Spleen (tissue), 11 donors: Measurements from ENCODE around the gene SEC14L3. TPM values are rescaled to one million over a fixed set of nuclear protein-coding genes. Genes with fewer than 3 reads are reported as not detected.

Experiments
- DNase-seq: peaks from one replicate; pipeline ENCODE4 v3.0.0-alpha.2; 2020
- H3K27ac ChIP-seq, 8 donors: fragments of 200-600 bp; sonication (generic) in 7 of 8; 1 replicate in 4 of 8; 2 replicates in 4 of 8; pipeline versions ENCODE4 v1.5.0 to v1.8.0; 2016 to 2021; ENCODE audit warnings: inconsistent platforms in 4 of 8, mild to moderate bottlenecking in 4 of 8, moderate library complexity in 1 of 8
- H3K27me3 ChIP-seq, 7 donors: fragments of 200-600 bp; sonication (generic) in 6 of 7; replicated peaks in 1 of 7; 1 replicate in 4 of 7; 2 replicates in 3 of 7; pipeline versions ENCODE4 v1.5.0 to v1.8.0; 2016 to 2021; ENCODE audit warnings: inconsistent platforms in 3 of 7, mild to moderate bottlenecking in 1 of 7
- H3K36me3 ChIP-seq, 6 donors: fragments of 200-600 bp; sonication (generic) in 5 of 6; 1 replicate in 4 of 6; 2 replicates in 2 of 6; pipeline versions ENCODE4 v1.5.0 to v1.8.0; 2016 to 2021; ENCODE audit warnings: inconsistent platforms in 2 of 6
- H3K4me1 ChIP-seq, 6 donors: fragments of 200-600 bp; sonication (generic) in 5 of 6; 1 replicate in 3 of 6; 2 replicates in 3 of 6; pipeline versions ENCODE4 v1.5.0 to v1.8.0; 2016 to 2021; ENCODE audit warnings: inconsistent platforms in 3 of 6
- H3K4me3 ChIP-seq, 8 donors: fragments of 200-600 bp; sonication (generic) in 7 of 8; 1 replicate in 4 of 8; 2 replicates in 4 of 8; pipeline versions ENCODE4 v1.5.0 to v1.8.0; 2016 to 2021; ENCODE audit warnings: inconsistent platforms in 4 of 8, mild to moderate bottlenecking in 4 of 8, moderate library complexity in 2 of 8
- H3K9me3 ChIP-seq, 8 donors: fragments of 200-600 bp; sonication (generic) in 7 of 8; 1 replicate in 4 of 8; 2 replicates in 4 of 8; pipeline versions ENCODE4 v1.5.0 to v1.8.0; 2016 to 2021; ENCODE audit warnings: inconsistent platforms in 4 of 8
- CTCF ChIP-seq, 11 experiments: fragments of 200-600 bp in 7 of 11; fragments of 450-650 bp in 4 of 11; sonication (generic) in 4 of 11; IDR thresholded peaks in 8 of 11; conservative IDR thresholded peaks in 3 of 11; 1 replicate in 7 of 11; 2 replicates in 4 of 11; pipeline versions ENCODE4 v1.4.0 to v1.8.0; 2016 to 2021; ENCODE audit warnings: antibody characterized with exemption in 11 of 11, inconsistent platforms in 4 of 11, mild to moderate bottlenecking in 1 of 11
- POLR2A ChIP-seq, 3 donors: fragments of 450-650 bp; IDR thresholded peaks; one replicate each; pipeline ENCODE4 v1.5.1; 2017; ENCODE audit warnings: antibody characterized with exemption in 3 of 3, mild to moderate bottlenecking in 1 of 3
- POLR2AphosphoS5 ChIP-seq, 3 donors: sonication (generic); formaldehyde crosslinking; IDR thresholded peaks; one replicate each; pipeline ENCODE4 v1.5.1; 2017; ENCODE audit warnings: antibody characterized with exemption in 3 of 3
- WGBS, 5 donors: extraction: QIAGEN DNeasy Blood & Tissue Kit in 3 of 5; methylation state at CpG; one replicate each; pipeline versions ENCODE4 v1.1.5 to v1.1.7; 2013 to 2018; 5-methylcytosine and 5-hydroxymethylcytosine counted together
- intact Hi-C: fragments of 100-400 bp; cut with DNase I; formaldehyde crosslinking; loops from one replicate; pipeline ENCODE4 v1.15.0; 2023; ENCODE audit warnings: low total_unique reads
- polyA plus RNA-seq, 3 donors: library from polyadenylated mRNA; stranded (reverse); fragments of 200-250 nt; gene quantifications; one replicate each; pipeline ENCODE4 v1.2.1, GENCODE V29; 2013
- total RNA-seq, 7 donors: library from RNA; depleted of rRNA in 3 of 7; stranded (reverse); fragments of >200 nt in 3 of 7; fragmentation: NEBNext Ultra II Directional in 4 of 7; extraction: Animal tissue kit (Norgen Biotek cat#: 25700) in 4 of 7; gene quantifications; one replicate each; pipeline versions ENCODE4 v1.1.0 to v1.2.1, GENCODE V29; 2016 to 2021
- donor health status: healthy with polysubstance abuse.
- donor health status: DM: no; HTN: no; CAD: no; lungs with moderate emphysema.
- donor health status: DM: no; HTN: no; CAD: no.
- donor health status: Bipolar disorder and iron deficiency.
- donor health status: healthy.
- donor health status: DM: no; HTN: no; CAD: no.
- donor health status: DM: yes; HTN: yes; CAD: no.

SEC14L3 gene
- total and polyA plus RNA-seq, 10 donors: not detected

- H3K9me3 ChIP-seq: peaks cover 0 to 9% (median 2%) of the 10 kb centered on the region in 8 donors
- 55 to 98% (median 91%) methylated on average over 5 of the region's 5 CpGs for WGBS, 5 donors
- intact Hi-C loops: no loop called here
- TF ChIP-seq POLR2AphosphoS5 (IDR thresholded peaks at IDR 0.05) (no peak), POLR2A (IDR thresholded peaks at IDR 0.05) (no peak), CTCF (IDR thresholded peaks at IDR 0.05 in 8 of 11, conservative IDR thresholded peaks at IDR 0.05 in 3 of 11) (no peak)
- peaks cover 0 to 55% (median 14%) of the 10 kb centered on the region in 7 donors for H3K27me3 ChIP-seq
- DNase-seq: no peak
- H3K4me3 ChIP-seq: no peak overlapping the region
- no peak overlapping the region for H3K27ac ChIP-seq
- no peaks in the 10 kb centered on the region for H3K36me3 ChIP-seq
- peaks cover 0 to 8% (median 0%) of the 10 kb centered on the region in 6 donors for H3K4me1 ChIP-seq
These were observed 36.4 kb upstream of the SEC14L3 start for GRCh38 chr22:30508216-30508615.

DNA sequence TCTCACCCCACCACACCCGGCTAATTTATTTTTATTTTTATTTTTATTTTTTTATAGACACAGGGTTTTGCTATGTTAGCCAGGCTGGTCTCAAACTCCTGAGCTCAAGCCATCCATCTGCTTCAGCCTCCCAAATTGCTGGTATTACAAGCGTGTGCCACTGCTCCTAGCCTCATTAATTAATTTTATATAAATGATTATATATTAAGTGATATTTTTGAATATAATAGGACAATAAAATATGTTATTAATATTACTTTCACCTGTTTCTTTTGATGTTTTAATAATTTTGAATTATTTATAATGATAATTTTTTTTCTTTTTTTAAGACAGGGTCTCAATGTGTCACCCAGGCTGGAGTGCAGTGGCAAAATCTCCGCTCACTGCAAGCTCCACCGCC lies 35.9 kb upstream of the SEC14L3 start:
- DNase-seq: no peak
- H3K27me3 ChIP-seq: peaks cover 0 to 61% (median 14%) of the 10 kb centered on the region in 7 donors
- intact Hi-C loops: no loop called here
- H3K4me1 ChIP-seq: peaks cover 0 to 8% (median 0%) of the 10 kb centered on the region in 6 donors
- H3K27ac ChIP-seq: no peak overlapping the region
- H3K9me3 ChIP-seq: peaks cover 0 to 9% (median 2%) of the 10 kb centered on the region in 8 donors
- TF ChIP-seq POLR2A (IDR thresholded peaks at IDR 0.05) (no peak), CTCF (IDR thresholded peaks at IDR 0.05 in 8 of 11, conservative IDR thresholded peaks at IDR 0.05 in 3 of 11) (no peak), POLR2AphosphoS5 (IDR thresholded peaks at IDR 0.05) (no peak)
- H3K4me3 ChIP-seq: no peak overlapping the region
- no peaks in the 10 kb centered on the region for H3K36me3 ChIP-seq
- WGBS, 5 donors: 84 to 94% (median 93%) methylated on average over 4 of the region's 4 CpGs

DNA sequence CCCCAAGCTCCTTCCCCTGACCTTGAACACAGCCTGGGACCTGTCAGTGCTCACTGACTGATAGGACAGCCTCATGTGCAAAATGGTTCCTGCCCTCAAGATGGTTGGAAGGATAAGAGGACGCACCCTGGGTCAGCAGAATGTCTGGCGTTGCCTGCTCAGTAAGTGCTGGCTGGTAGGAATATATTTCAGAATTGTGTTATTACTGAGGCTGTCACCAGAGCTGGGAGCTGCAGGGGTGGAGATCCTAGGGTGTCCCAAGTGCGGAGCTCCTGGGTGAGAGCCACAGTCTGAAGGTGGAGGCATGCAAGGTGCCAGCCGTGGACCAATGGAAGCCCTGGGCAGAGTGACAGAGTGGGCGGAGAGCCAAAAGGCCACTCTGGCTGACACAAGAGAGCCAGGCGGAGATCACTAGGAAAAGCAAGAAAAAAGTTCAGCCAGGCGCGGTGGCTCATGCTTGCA lies 34.7 kb upstream of the SEC14L3 start:
- DNase-seq: no peak
- H3K9me3 ChIP-seq: peaks cover 0 to under 1% (median 0%) of the 10 kb centered on the region in 8 donors
- intact Hi-C loops: no loop called here
- H3K27ac ChIP-seq: no peak overlapping the region
- H3K27me3 ChIP-seq: peaks cover 0 to 64% (median 14%) of the 10 kb centered on the region in 7 donors
- H3K36me3 ChIP-seq: no peaks in the 10 kb centered on the region
- no peak overlapping the region for H3K4me3 ChIP-seq
- H3K4me1 ChIP-seq: peaks cover 0 to 8% (median 0%) of the 10 kb centered on the region in 6 donors
- TF ChIP-seq CTCF (IDR thresholded peaks at IDR 0.05 in 8 of 11, conservative IDR thresholded peaks at IDR 0.05 in 3 of 11): no peak
- TF ChIP-seq POLR2AphosphoS5 (IDR thresholded peaks at IDR 0.05): no peak
- TF ChIP-seq POLR2A (IDR thresholded peaks at IDR 0.05): no peak
- WGBS, 5 donors: 87 to 93% (median 88%) methylated on average over 8 of the region's 8 CpGs

GRCh38 chr22:30503551-30503950 lies 31.7 kb upstream of the SEC14L3 start:
- TF ChIP-seq POLR2A (IDR thresholded peaks at IDR 0.05): no peak
- no peak for TF ChIP-seq CTCF (IDR thresholded peaks at IDR 0.05 in 8 of 11, conservative IDR thresholded peaks at IDR 0.05 in 3 of 11)
- TF ChIP-seq POLR2AphosphoS5 (IDR thresholded peaks at IDR 0.05): no peak
- 64 to 83% (median 79%) methylated on average over 11 to 12 of the region's 12 CpGs for WGBS, 5 donors
- Histone ChIP-seq H3K4me3 (no peak overlapping the region), H3K9me3 (no peaks in the 10 kb centered on the region), H3K27ac (no peak overlapping the region), H3K4me1 (peaks cover 0 to 8% (median 0%) of the 10 kb centered on the region in 6 donors), H3K27me3 (peaks cover 0 to 67% (median 14%) of the 10 kb centered on the region in 7 donors), H3K36me3 (no peaks in the 10 kb centered on the region)
- intact Hi-C loops: no loop called here
- no peak for DNase-seq
